NCI-H1048 (cell line): ENCODE data around the gene ATP11A.
"Not testable (repeated sequence)": the region's sequence is repeated elsewhere in the genome, so short reads cannot be mapped to it uniquely, and the experiment has no call there.

Experiments
- DNase-seq: peaks from one replicate; lab custom pipeline; 2025; lab: John Stamatoyannopoulos, UW

The ATP11A gene

DNA sequence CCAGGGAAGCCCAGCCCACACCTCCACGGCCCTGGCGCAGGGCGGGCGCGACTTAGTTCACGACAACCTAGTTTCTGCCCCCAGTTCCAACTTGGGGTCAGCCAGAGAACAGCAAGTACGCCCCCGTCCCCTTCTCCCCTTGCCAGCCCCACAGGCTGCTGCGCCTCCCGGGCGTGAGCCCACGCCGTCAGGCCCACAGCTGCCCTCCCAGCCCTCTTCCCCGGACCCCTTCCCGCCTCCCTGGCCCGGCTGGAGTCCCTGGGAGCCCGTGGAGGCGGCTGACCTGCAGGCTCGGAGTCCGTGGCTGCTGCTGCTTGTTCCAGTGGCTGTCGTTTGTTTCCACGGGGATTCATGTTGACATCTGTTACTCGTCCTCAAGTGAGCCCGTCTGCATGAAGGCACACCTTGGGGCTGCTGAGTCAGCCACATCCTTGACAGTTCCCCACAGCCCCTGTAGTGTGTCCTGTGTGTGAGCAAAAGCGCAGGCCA, 86.0 kb downstream of the ATP11A start:
- no peak for DNase-seq

DNA sequence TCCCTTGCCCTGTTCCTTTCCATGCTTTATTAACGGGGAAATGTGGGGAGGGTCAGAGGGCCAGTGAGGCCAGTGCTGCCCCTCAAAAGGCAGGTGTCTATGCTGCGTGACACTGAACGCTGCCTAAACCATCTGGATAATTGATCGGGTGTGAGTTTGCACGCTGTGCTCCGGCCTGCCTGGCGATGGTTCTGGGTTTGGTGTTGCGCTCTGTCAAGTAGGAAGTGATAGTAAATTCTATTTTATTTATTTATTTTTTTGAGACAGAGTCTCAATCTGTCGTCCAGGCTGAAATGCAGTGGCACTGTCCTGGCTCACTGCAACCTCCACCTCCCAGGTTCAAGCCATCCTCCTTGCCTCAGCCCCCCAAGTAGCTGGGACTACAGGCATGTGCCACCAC, 86.5 kb downstream of the ATP11A start:
- no peak for DNase-seq

DNA sequence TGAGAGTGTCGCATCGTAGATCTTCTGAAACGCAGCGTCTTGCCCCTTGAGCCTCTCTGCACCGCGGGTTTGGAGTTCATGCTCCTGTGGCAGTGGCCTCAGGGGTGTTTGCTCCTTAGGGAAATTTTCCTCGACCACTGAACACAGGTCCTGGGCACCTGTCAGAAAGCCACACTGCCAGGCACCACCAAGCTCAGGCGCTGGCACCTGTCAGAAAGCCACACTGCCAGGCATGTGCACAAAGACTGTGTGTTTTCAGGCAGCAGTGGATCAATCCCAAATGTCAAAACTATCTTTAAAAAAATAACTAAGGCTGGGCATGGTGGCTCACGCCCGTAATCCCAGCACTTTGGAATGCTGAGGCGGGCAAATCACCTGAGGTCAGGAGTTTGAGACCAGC, 87.1 kb downstream of the ATP11A start:
- no peak for DNase-seq

DNA sequence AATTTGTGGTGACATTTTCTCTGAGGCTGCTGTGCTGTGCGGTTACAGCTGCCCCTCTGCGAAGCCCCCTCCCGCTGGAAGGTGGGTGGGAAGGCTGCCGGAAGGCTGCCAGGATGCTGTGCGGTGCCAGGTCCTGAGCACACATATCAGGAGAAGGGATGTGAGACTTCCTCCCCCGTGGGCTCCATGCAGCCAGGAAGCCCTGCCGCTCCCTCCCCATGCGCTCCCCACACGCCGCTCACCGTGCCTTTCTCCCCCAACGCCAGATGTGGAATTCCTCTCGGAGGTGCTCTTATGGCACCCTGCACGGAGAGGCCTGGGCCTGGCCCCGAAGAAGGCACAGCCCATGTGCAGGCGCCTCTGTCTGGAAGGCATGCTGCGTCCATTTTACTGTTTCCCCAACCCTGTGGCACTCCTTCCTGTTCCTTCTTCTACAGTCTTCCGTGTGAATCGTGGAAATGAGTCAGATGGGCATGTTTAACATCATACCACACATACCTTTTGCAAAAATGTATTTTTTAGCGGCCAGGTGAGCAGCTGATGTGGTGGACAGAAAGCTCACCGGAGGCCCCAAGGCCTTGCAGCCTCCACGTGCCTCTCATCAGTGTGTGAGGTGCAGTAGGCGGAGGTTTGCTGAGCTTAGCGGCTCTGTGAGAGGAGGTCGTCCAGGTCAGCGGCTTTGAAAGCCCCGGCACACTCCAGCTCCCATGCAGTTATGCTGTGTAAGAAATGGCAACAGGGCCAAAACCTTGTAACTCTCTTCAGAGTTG, 88.0 kb downstream of the ATP11A start:
- no peak for DNase-seq

DNA sequence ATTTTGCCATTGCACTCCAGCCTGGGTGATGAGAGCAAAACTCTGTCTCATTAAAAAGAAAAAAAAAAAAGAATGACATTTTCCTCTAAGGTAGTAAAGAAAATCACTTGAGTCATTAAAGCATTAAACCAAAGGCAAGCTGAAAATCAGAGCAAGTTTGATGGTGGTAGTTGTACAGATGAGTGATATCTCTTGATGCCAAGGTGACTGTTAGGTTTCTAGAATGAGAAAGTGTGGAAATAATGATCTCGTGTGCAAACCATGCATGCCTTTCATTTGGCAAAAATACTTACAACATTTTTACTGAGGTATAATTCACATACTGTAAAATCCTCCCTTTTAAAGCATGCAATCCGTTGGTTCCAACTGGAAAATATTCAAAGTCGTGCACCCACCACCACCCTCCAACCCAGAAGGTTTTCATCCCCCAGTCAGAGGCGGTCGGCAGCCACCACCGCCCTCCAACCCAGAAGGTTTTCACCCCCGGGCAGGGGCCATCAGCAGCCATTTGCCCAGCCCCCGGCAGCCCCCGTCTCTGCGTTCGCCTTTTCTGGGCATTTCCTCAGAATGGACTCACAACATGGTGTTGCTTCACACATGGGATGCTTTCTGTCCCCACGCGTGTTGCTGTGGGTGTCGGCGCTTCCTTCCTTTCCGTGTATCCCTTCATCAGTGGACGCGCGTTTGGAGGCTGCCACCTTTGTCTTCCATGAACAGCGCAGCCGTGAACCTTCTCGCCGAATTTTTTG, 90.2 kb downstream of the ATP11A start:
- no peak for DNase-seq

DNA sequence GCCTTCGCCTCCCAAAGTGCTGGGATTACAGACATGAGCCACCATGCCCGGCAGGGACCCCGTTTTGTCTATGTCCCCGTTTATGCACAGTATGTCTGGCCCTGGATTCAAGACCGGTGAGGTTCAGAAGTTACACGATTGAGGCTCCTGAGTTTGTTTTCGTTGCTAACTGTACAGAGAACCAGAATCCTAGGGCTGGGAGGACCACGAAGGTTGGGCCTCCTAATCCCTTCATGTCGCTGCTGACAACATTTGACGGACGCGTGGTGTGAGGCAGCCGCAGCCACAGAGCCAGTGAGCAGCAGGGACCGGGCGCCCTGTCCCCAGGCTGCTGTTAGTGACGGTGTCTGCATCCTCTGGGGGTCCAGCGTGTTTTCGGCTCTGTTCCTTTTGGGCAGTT, 91.4 kb downstream of the ATP11A start:
- DNase-seq: no peak

DNA sequence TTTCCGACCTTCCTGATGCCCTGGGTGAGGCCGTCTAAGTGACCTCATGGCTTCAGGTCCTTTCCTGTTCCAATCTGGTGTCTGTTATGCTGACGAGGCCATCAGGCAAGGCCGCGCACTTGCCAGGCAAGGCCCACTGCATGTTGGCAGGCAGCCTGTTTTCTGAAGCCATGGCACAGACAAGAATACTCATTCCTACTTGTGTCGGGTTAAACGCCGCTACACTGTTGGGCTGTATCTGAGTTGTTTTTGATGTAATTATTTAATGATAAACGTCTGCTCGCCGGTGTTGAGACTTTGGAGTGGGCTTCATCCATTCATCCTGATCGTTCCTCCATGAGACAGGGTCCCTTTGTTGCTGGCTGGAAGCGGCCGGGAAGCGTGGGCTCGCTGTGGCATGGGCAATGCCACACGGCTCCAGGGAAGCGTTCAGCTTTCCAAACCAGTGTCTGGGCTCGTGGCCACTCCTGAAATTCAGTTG, 92.1 kb downstream of the ATP11A start:
- DNase-seq: no peak

DNA sequence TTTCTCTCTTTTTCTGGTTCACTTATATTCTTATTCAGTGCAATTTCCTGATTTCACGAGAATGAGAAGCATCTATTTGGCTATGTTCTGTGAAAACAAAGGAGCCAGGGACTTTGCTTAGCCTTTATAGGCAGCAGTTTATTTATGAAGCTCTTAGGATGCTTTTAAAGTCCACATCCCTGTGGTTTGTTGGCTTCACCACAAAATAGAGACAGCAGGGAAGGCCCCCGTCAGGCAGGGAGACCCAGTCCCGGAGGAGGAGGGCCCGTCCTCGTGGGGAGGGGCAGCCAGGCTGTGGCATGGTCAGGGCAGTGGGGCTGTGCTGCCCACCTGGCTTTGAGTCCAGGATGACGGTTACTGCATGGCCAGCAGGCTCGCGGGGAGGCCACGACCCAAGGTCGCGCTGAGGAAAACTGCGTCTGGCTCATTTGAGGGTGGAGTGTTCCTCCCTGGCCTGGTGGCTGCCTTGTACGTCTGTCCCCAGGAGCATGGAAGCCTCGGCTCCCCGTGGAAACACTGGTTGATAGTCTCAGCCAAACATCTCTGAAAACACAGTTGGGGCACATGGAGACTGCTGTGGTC, 92.7 kb downstream of the ATP11A start:
- DNase-seq: no peak

DNA sequence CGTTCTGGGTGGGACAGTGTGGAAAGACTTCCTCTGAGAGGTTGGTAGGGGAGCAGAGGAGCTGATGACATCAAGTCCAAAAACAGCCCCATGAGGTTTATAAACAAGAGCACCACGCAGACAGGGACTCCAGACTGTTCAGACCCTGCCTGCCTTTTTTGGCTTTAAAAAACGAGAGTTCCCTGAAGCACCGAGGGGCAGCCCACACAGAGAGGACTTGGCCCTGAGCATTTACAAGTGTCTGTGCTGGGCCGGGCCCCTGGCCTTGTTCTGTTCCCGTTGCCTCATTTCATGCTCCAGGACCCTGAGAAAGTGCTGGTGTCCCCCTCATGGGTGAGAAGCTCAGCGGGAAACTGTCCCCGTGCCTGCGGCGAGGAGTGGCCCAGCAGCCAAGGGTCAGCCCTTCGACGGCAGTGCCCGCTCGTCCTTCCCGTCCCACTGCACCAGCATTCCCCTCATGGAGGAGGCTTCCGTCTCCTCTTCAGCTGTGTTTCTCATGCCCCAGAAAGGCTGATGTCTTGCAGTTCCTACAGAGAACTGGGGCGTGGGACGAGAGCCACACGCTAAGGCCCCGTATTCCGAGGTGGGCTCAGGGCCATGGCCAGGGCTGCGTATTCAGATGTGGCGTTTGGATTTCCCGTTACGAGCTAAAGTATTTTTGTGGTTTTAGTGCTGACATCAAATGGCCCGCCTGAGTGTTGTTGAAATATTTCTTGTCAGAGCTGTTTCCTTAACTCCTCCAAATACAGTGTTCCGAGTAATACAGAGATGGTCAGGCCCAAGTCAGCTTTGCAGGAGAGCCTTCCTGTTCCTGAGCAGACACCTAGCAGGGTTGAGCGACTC, 93.5 kb downstream of the ATP11A start:
- DNase-seq: no peak

DNA sequence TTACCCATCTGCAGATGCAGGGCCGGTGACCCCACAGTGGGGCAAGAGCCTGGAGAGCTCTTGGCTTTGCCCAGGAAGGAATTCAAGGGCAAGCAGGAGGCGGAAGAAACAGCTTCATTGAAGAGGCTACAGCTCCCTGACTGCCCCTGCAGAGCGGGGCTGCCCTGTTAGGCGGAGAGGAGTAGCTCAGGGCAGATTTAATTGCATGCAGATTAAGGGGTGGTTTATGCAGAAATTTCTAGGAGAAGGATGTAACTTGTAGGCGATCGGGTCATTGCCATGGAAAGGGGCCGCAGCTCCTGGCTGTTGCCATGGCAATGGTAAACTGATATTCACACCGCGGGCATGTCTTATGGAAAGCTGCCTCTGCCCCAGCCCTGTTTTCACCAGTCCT, 94.1 kb downstream of the ATP11A start:
- DNase-seq: no peak

DNA sequence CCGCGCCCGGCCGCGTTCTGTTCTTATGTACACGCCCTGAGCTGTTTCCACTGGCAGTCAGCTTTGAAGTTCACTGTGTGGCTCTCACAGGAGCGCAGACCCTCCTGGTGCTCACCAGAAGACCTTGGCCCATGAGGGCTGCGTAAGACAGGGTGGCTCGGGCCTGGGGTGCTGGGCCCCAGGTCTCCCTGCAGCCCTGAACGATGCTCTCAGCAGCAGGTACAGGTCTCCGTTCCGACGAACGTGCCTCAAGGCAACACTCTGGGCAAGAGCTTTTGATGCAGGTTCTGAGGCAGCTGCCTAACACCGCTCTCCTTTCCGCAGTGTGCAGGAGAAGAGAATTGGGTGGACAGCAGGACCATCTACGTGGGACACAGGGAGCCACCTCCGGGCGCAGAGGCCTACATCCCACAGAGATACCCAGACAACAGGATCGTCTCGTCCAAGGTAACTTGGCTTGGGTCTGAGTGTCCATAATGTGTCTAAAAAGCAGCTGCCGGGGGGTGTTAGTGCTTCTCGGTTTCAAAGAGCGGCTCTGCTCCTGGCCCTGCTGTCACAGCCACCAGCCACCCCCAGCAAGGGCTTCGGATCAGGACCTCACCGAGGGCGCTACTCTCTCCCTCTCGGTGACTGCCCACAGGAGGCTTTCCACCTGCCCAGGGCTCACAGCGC, 95.1 kb downstream of the ATP11A start:
- no peak for DNase-seq

DNA sequence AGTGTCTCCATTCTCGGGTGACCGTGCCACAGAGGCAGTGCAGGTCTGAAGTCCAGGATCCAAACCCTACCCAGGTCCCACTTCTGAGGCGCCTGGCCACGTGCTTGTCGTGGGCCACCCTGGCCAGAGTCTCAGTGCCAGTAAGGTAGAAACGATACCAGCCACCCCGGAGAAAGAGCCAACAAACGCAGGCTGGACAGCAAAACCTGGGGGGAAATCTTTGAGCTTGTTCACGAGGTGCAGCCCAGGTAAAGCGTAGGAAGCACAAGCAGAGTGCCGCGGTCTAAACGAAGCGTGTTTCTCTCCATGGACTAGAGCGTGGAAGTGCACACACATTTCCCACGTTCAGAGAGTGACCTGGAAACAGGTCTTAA, 95.6 kb downstream of the ATP11A start:
- no peak for DNase-seq

DNA sequence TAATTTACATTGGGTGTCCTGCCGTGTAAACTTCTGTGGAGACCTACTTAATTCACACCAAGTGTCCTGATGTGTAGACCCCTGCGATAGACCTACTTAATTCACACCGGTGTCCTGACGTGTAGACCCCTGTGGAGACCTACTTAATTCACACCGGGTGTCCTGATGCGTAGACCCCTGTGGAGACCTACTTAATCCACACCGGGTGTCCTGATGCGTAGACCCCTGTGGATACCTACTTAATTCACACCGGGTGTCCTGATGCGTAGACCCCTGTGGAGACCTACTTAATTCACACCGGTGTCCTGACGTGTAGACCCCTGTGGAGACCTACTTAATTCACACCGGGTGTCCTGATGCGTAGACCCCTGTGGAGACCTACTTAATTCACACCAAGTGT, 97.0 kb downstream of the ATP11A start:
- DNase-seq: not testable (repeated sequence)

DNA sequence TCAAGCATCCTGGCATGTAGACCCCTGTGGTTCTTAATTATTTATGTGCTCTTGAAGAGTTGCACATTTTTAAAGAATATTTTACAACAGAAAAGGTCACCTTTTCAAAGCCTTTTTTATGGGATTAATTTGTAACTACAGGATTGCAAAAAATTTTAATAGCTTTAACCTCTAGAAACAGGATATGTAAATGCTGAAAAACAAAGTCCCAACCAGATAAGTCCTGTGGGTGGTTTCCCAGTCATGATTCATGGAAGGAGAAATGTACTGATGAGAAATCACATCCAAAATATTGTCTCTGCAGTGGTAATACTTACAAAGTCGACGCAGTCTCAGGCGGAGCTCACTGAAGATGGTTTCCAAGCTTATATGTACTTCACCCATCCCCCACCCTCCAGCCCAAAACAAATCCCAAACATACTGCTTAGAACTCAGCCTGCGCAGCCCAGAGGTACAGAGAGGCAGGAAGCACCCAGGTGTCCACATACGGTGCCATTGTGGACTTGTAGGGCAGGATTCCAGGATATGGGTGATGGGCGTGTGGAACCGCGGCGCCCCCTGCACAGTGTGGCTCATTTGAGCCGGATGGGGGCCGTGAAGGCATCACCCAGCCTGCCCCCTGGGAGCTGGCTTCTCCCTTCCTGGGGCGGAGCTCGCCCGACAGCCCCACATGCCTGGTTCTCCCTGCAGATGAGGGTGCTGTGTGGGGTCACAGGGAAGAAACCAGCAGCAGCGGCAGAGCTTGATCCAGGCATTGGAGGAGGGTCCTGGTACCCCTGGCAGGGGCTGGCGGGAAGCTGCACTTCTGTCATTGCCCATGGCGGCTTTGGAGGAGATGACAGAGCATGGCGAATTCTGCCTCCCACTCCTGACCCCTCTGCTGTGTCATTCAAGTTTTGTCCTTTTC, 101.2 kb downstream of the ATP11A start:
- DNase-seq: no peak

DNA sequence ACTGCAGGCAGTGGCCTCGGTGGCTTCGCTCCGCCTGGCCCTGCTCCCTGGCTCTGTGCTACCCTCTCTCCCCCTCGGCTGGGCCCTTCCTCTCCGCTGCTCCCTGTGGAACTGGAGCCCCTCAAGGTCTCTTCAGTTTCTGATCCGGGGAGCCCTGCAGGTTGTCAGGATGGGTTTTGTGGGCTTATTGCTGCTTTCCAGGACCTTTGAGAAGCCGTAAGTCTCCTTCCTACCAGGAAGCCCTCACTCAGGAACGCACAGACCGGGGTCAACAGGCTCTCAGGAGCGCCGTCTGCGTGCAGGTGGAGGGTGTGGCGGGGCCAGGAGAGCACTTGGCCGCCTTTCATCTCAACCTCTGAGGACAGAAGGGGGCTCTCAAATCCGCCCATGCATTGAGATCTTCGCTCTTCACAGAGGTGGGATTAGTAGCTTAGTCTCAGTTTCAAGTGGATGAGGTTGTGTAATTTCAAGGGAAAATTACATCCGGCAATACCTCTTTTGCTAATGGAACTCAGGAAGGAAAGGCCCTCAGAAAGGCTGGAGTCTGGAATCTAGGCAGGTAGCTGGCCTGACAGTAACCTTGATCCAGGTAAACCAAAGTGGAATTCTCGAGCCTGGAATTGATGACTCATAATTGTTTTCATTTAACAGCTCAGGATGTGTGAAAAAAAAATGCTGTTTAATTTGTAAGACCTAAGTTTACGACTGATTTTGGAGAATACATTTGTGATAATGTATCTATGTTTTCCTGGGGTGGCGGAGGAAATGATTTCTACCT, 102.0 kb downstream of the ATP11A start:
- no peak for DNase-seq

DNA sequence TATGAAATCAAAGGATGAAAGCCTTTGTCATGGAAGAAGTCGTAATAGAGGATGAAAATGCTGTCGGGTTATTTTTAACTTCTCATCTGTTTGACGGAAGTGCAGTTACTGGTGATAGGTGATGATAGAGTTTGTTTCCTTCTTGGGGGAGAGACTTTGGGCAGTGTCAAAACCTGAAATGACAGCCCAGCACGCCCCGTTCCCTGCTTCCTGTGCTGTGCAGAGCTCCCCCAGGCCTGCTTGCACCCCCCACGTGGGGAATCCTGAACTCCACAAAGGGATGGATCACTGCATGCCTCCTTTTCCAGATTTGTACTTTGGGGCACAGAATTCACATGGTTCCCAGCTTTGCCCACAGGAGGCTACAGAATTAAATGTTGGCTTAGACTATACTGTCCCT, 102.7 kb downstream of the ATP11A start:
- DNase-seq: no peak

DNA sequence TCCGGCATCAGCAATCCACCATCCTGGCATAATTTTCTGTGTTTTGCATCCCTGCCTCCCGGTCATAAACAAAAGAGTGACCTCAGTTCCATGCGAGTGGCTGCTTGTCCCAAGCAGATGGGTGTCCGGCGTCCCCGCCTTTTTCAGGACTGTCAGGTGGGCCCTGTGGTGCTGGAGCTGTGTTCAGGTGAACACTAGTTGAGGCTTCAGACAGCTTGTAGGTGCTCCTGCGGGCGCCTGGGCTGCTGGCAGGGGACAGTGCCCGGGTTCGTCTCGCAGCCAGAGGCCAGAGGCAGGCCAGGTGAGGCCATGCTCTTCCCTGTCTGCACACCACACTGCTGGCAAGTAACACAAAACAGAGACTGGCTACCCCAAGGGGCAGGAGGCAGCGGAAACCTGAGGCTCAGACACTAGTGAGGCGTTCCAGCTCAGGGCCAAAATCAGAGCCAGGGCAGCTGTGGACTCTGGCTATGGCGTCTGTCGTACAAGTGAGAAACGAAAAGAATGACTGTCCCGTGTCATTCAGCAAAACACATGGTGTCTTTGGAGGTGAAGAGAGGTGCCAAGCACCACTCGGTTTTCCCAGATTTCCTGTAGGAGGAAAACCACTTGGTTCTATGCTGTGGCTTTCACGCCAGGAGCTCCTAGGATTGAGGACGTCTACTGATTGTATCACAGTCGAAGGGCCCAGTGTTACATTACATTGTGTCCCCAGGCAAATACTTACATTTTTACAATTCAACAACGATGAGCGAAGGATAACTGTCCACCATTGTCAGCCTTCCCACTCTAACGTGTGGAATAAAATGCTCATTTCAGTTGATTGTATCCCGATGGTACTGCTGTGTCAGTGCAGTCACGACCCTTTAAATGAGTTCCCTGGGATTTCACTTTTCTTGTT, 104.0 kb downstream of the ATP11A start:
- no peak for DNase-seq

DNA sequence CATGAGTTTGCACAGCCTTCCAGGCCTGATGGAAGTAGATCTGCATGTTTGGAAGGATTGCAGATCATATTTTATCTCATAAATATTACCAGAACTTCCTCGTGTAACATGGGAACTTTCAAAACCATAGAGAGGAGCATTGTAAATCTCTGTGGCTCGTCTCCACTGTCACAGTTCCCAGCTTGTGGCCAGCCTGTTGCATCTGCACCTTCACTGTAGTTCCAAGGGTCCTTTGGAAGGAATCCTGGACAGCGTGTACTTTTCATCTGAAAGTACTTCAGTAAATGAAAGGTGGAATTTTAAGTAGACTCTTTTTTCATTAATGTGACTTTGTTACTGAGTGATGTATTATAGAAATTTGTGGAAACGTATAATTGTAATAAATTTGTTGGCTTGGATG, 105.4 kb downstream of the ATP11A start:
- no peak for DNase-seq
